Measurements from ENCODE around the gene SIRPD. TPM values are rescaled to one million over a fixed set of nuclear protein-coding genes. Genes with fewer than 3 reads are reported as not detected.

Gene SIRPD
- total RNA-seq = not detected

GRCh38 chr20:1557605-1558004 lies at the start of gene SIRPD:
Gene SIRPD (minus strand): TSS chr20:1557705. CDS start chr20:1557653, 52 bp downstream.
- Histone ChIP-seq H3K36me3 (replicated peaks in 1 of 2; ENCODE audit: insufficient read depth in 1 of 2, low read depth in 2 of 2) (no peaks in the 10 kb centered on the region), H3K4me1 (no peaks in the 10 kb centered on the region), H3K9me3 (no peaks in the 10 kb centered on the region), H3K4me3 (no peak within 1 kb of the TSS), H3K27ac (no peak within 1 kb of the TSS), H3K27me3 (no peaks in the 10 kb centered on the region)
- WGBS, 2 donors = 28 to 29% methylated on average over 2 of the region's 2 CpGs
- TF ChIP-seq CTCF (IDR thresholded peaks at IDR 0.05) (no peak), POLR2A (IDR thresholded peaks at IDR 0.05) (no peak)
- intact Hi-C loops (cut with DNase I) = no loop called here
- DNase-seq = no peak
- ATAC-seq = no peak

DNA sequence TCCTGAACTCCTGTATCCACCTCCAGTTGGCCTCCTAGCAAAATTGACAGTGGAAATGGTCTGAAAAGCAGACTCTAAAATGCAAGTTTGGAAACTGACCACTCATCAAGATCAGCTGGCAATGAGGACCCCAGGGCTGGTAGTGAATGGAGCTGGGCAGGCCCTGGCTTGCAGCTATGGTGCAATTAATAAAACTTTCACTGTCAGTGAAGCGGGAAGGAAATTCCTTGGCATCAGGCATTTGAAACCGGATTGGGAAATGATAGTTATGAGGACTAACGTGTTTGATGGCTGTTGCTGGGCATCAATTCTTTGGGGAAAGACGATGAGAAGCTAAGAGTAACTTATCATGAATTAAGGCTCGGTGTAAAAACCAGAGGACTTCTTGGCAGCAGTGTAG lies 43.2 kb upstream of the SIRPD start:
- 54% methylated on average over 5 of the region's 5 CpGs; no CpG with 5 or more reads in 1 of the 2 donors for WGBS, 2 donors
- Histone ChIP-seq H3K9me3 (no peaks in the 10 kb centered on the region), H3K4me3 (no peak overlapping the region), H3K27me3 (no peaks in the 10 kb centered on the region), H3K27ac (no peak overlapping the region), H3K36me3 (replicated peaks in 1 of 2; ENCODE audit: insufficient read depth in 1 of 2, low read depth in 2 of 2) (no peaks in the 10 kb centered on the region), H3K4me1 (no peaks in the 10 kb centered on the region)
- DNase-seq (no peak), ATAC-seq (no peak)
- intact Hi-C loops (cut with DNase I) = no loop called here
- TF ChIP-seq POLR2A (IDR thresholded peaks at IDR 0.05) (no peak), CTCF (IDR thresholded peaks at IDR 0.05) (no peak)

DNA sequence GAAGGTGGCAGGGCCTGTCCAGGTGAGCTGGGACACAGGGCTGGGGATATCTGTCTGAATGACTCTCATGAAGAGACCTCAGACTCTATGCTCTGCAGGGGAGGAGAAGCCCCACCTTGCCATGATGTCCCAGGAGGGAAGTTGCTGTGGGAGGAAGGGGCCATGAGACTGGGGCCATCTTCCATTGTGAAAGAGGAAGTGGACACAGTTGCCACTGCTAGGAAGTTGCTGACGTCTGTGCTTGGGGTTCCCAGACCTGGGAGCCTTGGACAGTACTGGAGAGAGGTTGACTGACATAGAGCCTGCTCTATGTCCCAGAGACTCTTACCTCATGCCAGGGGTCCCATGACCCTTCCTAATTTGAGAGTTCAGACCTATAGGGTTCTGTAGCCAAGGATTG lies 37.8 kb upstream of the SIRPD start:
- intact Hi-C loops (cut with DNase I) = no loop called here
- Histone ChIP-seq H3K4me3 (no peak overlapping the region), H3K36me3 (replicated peaks in 1 of 2; ENCODE audit: insufficient read depth in 1 of 2, low read depth in 2 of 2) (no peaks in the 10 kb centered on the region), H3K4me1 (no peaks in the 10 kb centered on the region), H3K9me3 (no peaks in the 10 kb centered on the region), H3K27ac (no peak overlapping the region), H3K27me3 (no peaks in the 10 kb centered on the region)
- TF ChIP-seq CTCF (IDR thresholded peaks at IDR 0.05) (no peak), POLR2A (IDR thresholded peaks at IDR 0.05) (no peak)
- no CpG with 5 or more reads among the region's 1 CpG for WGBS, 2 donors
- ATAC-seq = no peak
- DNase-seq = peak in 1 of 4 donors; percentile 21

GRCh38 chr20:1588533-1589460 lies 31.3 kb upstream of the SIRPD start:
- H3K9me3 ChIP-seq = no peaks in the 10 kb centered on the region
- ATAC-seq (no peak), DNase-seq (peak in 1 of 4 donors; percentile 55)
- H3K27me3 ChIP-seq = no peaks in the 10 kb centered on the region
- whole genome bisulfite sequencing, 2 donors = 34% methylated on average over 9 of the region's 9 CpGs; no CpG with 5 or more reads in 1 of the 2 donors
- TF ChIP-seq POLR2A (IDR thresholded peaks at IDR 0.05) = peak in 1 of 3 donors; percentile 18
- TF ChIP-seq CTCF (IDR thresholded peaks at IDR 0.05) = no peak
- no peak overlapping the region for H3K4me3 ChIP-seq
- no peaks in the 10 kb centered on the region for H3K4me1 ChIP-seq
- no peaks in the 10 kb centered on the region for H3K36me3 ChIP-seq (replicated peaks in 1 of 2; ENCODE audit: insufficient read depth in 1 of 2, low read depth in 2 of 2)
- intact Hi-C loops (cut with DNase I) = no loop called here
- peak overlapping the region in 1 of 4 donors; percentile 56 for H3K27ac ChIP-seq

Data from body of pancreas (tissue), 4 donors.